ENCODE measurements around the gene OTULIN.

DNA sequence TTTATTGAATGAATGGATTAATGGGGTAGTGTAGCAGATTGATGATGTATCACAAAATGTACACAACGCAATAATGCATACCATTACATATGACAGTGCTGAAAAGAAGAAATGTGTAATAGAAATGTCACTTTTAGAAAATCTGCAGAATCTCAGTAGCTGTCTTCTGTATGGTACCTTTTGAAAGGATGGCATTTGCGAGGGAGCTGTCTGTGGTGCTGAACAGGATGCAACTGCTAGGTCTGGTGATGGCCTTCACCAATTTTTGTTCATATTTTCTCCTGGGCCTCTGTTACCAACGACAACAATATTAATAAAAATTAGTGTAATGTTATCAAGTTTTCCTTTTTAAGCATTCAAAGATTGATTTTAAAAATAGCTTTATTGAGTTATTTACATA, 36.2 kb upstream of the OTULIN start:
- TF ChIP-seq, protein P1, sequence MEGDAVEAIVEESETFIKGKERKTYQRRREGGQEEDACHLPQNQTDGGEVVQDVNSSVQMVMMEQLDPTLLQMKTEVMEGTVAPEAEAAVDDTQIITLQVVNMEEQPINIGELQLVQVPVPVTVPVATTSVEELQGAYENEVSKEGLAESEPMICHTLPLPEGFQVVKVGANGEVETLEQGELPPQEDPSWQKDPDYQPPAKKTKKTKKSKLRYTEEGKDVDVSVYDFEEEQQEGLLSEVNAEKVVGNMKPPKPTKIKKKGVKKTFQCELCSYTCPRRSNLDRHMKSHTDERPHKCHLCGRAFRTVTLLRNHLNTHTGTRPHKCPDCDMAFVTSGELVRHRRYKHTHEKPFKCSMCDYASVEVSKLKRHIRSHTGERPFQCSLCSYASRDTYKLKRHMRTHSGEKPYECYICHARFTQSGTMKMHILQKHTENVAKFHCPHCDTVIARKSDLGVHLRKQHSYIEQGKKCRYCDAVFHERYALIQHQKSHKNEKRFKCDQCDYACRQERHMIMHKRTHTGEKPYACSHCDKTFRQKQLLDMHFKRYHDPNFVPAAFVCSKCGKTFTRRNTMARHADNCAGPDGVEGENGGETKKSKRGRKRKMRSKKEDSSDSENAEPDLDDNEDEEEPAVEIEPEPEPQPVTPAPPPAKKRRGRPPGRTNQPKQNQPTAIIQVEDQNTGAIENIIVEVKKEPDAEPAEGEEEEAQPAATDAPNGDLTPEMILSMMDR (conservative IDR thresholded peaks at IDR 0.05; ENCODE audit: low read depth, low read length) = no peak
- no peak for TF ChIP-seq CHD1 (IDR thresholded peaks at IDR 0.05; ENCODE audit: low read depth, low read length)
- TF ChIP-seq RAD21 (IDR thresholded peaks at IDR 0.05; ENCODE audit: low read length) = no peak
- TF ChIP-seq POLR2A (IDR thresholded peaks at IDR 0.05; ENCODE audit: low read depth, low read length) = no peak
- TF ChIP-seq MXI1 (IDR thresholded peaks at IDR 0.05; ENCODE audit: borderline replicate concordance, low read depth, low read length) = no peak
- no peak for TF ChIP-seq RCOR1 (IDR thresholded peaks at IDR 0.05; ENCODE audit: insufficient replicate concordance, low read length)
- no peak for TF ChIP-seq SMC3 (IDR thresholded peaks at IDR 0.05; ENCODE audit: low read depth, low read length)
- TF ChIP-seq, protein P2, sequence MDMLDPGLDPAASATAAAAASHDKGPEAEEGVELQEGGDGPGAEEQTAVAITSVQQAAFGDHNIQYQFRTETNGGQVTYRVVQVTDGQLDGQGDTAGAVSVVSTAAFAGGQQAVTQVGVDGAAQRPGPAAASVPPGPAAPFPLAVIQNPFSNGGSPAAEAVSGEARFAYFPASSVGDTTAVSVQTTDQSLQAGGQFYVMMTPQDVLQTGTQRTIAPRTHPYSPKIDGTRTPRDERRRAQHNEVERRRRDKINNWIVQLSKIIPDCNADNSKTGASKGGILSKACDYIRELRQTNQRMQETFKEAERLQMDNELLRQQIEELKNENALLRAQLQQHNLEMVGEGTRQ (IDR thresholded peaks at IDR 0.05; ENCODE audit: low read depth, low read length) = no peak
- TF ChIP-seq, protein P3, sequence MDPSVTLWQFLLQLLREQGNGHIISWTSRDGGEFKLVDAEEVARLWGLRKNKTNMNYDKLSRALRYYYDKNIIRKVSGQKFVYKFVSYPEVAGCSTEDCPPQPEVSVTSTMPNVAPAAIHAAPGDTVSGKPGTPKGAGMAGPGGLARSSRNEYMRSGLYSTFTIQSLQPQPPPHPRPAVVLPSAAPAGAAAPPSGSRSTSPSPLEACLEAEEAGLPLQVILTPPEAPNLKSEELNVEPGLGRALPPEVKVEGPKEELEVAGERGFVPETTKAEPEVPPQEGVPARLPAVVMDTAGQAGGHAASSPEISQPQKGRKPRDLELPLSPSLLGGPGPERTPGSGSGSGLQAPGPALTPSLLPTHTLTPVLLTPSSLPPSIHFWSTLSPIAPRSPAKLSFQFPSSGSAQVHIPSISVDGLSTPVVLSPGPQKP (IDR thresholded peaks at IDR 0.05; ENCODE audit: borderline replicate concordance, low read depth, low read length) = no peak
- TF ChIP-seq BHLHE40 (IDR thresholded peaks at IDR 0.05; ENCODE audit: low read depth, low read length) = no peak
- TF ChIP-seq MAZ (IDR thresholded peaks at IDR 0.05; ENCODE audit: borderline replicate concordance, low read depth, low read length) = no peak
- TF ChIP-seq RFX5 (IDR thresholded peaks at IDR 0.05; ENCODE audit: low read depth, low read length) = no peak

Data from IMR-90 (cell line).